ENCODE data around the gene SLC30A2. TPM values are rescaled to one million over a fixed set of nuclear protein-coding genes. Genes with fewer than 3 reads are reported as not detected.

Gene SLC30A2
- polyA plus RNA-seq, 2 of the 4 experiments (the other 2 are of a cell fraction): not detected

GRCh38 chr1:26017606-26018005 lies 28.3 kb downstream of the SLC30A2 start:
- Histone ChIP-seq H3K4me2 (no peak overlapping the region), H3K4me1 (peaks cover 6% of the 10 kb centered on the region; the same call in 2 of the 3 replicates)
- no peak for DNase-seq (ENCODE audit: low read depth in 1 of 2, low spot score in 1 of 2)

GRCh38 chr1:26016953-26017545 lies 28.9 kb downstream of the SLC30A2 start:
- no peak overlapping the region for H3K4me2 ChIP-seq
- CTCF ChIA-PET: no interaction called here
- WGBS (ENCODE audit: missing lambda C conversion rate): 72% methylated on average over 6 of the region's 6 CpGs
- FAIRE-seq: no peak
- ATAC-seq: no peak; a peak in 1 of 6 replicates
- no peak overlapping the region for H3K27ac ChIP-seq
- no peaks in the 10 kb centered on the region for H3K9me3 ChIP-seq
- no peak overlapping the region for H3K4me3 ChIP-seq
- peaks cover 10% of the 10 kb centered on the region; the same call in 2 of the 3 replicates for H3K4me1 ChIP-seq
- TF ChIP-seq RCOR1 (IDR thresholded peaks at IDR 0.05; ENCODE audit: low read depth, low read length): no peak
- no peak for TF ChIP-seq KDM5A (IDR thresholded peaks at IDR 0.05)
- no peak for TF ChIP-seq POLR2AphosphoS2 (conservative IDR thresholded peaks at IDR 0.05; ENCODE audit: low read length)
- no peak for TF ChIP-seq SMC3 (IDR thresholded peaks at IDR 0.05)
- TF ChIP-seq MAFK (IDR thresholded peaks at IDR 0.05; ENCODE audit: partially characterized antibody): no peak
- no peak for TF ChIP-seq ZNF302 (CRISPR knock-in tag; IDR thresholded peaks at IDR 0.05)
- no peak for TF ChIP-seq CHD4 (IDR thresholded peaks at IDR 0.05; ENCODE audit: borderline replicate concordance)
- TF ChIP-seq CHD2 (IDR thresholded peaks at IDR 0.05; ENCODE audit: low read length, partially characterized antibody): no peak
- no peak for TF ChIP-seq ELK1 (IDR thresholded peaks at IDR 0.05; ENCODE audit: low read depth, low read length)
- TF ChIP-seq EHMT2 (IDR thresholded peaks at IDR 0.05; ENCODE audit: low read depth): no peak
- no peak for TF ChIP-seq POLR2A (IDR thresholded peaks at IDR 0.05; ENCODE audit: low read length)
- TF ChIP-seq JUN (IDR thresholded peaks at IDR 0.05): no peak
- no peak for TF ChIP-seq RFX5 (IDR thresholded peaks at IDR 0.05)
- no peak for TF ChIP-seq EP300 (IDR thresholded peaks at IDR 0.05)
- POLR2A ChIA-PET: no interaction called here
- DNase-seq (ENCODE audit: low read depth in 1 of 2, low spot score in 1 of 2): no peak

More at GRCh38 chr1:26017606-26018005, 28.3 kb downstream of the SLC30A2 start:
- H3K4me3 ChIP-seq: no peak overlapping the region
- TF ChIP-seq CHD4 (IDR thresholded peaks at IDR 0.05; ENCODE audit: borderline replicate concordance): no peak
- TF ChIP-seq RFX5 (IDR thresholded peaks at IDR 0.05): no peak
- no peak for TF ChIP-seq HEYL (CRISPR knock-in tag; IDR thresholded peaks at IDR 0.05)
- no peak for TF ChIP-seq ZC3H11A (IDR thresholded peaks at IDR 0.05)
- no peak for TF ChIP-seq POLR2AphosphoS2 (conservative IDR thresholded peaks at IDR 0.05; ENCODE audit: low read length)
- TF ChIP-seq MAX (IDR thresholded peaks at IDR 0.05): no peak
- no peak for TF ChIP-seq POLR2A (IDR thresholded peaks at IDR 0.05; ENCODE audit: low read length)
- TF ChIP-seq MAZ (IDR thresholded peaks at IDR 0.05; ENCODE audit: borderline replicate concordance, low read depth, low read length): no peak
- TF ChIP-seq RNF2 (IDR thresholded peaks at IDR 0.05; ENCODE audit: borderline replicate concordance, low read depth): no peak
- no peak for TF ChIP-seq ESRRA (IDR thresholded peaks at IDR 0.05; ENCODE audit: borderline replicate concordance, low read length)
- TF ChIP-seq RARB (CRISPR knock-in tag; IDR thresholded peaks at IDR 0.05): no peak
- TF ChIP-seq EHF (CRISPR knock-in tag; IDR thresholded peaks at IDR 0.05): no peak
- no peak for TF ChIP-seq KDM1A (IDR thresholded peaks at IDR 0.05; ENCODE audit: low read depth)
- TF ChIP-seq, protein P1, sequence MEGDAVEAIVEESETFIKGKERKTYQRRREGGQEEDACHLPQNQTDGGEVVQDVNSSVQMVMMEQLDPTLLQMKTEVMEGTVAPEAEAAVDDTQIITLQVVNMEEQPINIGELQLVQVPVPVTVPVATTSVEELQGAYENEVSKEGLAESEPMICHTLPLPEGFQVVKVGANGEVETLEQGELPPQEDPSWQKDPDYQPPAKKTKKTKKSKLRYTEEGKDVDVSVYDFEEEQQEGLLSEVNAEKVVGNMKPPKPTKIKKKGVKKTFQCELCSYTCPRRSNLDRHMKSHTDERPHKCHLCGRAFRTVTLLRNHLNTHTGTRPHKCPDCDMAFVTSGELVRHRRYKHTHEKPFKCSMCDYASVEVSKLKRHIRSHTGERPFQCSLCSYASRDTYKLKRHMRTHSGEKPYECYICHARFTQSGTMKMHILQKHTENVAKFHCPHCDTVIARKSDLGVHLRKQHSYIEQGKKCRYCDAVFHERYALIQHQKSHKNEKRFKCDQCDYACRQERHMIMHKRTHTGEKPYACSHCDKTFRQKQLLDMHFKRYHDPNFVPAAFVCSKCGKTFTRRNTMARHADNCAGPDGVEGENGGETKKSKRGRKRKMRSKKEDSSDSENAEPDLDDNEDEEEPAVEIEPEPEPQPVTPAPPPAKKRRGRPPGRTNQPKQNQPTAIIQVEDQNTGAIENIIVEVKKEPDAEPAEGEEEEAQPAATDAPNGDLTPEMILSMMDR (IDR thresholded peaks at IDR 0.05): no peak
- TF ChIP-seq ELK1 (IDR thresholded peaks at IDR 0.05; ENCODE audit: low read depth, low read length): no peak
- TF ChIP-seq NPAS2 (CRISPR knock-in tag; IDR thresholded peaks at IDR 0.05; ENCODE audit: borderline replicate concordance): no peak
- POLR2A ChIA-PET: no interaction called here
- CTCF ChIA-PET: interaction anchor here (0.6 to 0.9 kb wide), 2 partner anchors 122 to 129 kb away, joined by 3 read pairs; no protein-coding TSS in a partner anchor
- no peak overlapping the region for H3K27ac ChIP-seq
- WGBS (ENCODE audit: missing lambda C conversion rate): 61% methylated on average over 6 of the region's 6 CpGs
- no peaks in the 10 kb centered on the region for H3K9me3 ChIP-seq
- FAIRE-seq (no peak), ATAC-seq (no peak)
